Right cardiac atrium (tissue), 5 donors: ENCODE results near the gene NTN4. TPM values are rescaled to one million over a fixed set of nuclear protein-coding genes. Genes with fewer than 3 reads are reported as not detected.

Source experiments
- ATAC-seq, 2 donors: fragments of 200-7000 bp; cut with Tn5 transposase; one replicate each; pipeline versions ENCODE4 v1.8.0 to v1.9.1; 2020; ENCODE audit warnings: moderate library complexity in 2 of 2, mild to moderate bottlenecking in 1 of 2
- DNase-seq, 3 donors: peaks; one replicate each; pipeline ENCODE4 v3.0.0-alpha.2; 2020
- H3K27ac ChIP-seq: one replicate; pipeline ENCODE4 v1.5.1; 2013; ENCODE audit warnings: mild to moderate bottlenecking, low read length, control low read depth, moderate library complexity
- H3K27me3 ChIP-seq: one replicate; pipeline ENCODE4 v1.6.1; 2013; ENCODE audit not compliant: control insufficient read depth, insufficient read depth
- H3K4me1 ChIP-seq: one replicate; pipeline ENCODE4 v1.6.1; 2013; ENCODE audit warnings: low read length; ENCODE audit not compliant: control insufficient read depth, insufficient read depth
- H3K4me3 ChIP-seq: one replicate; pipeline ENCODE4 v1.5.1; 2013; ENCODE audit warnings: low read length, control low read depth
- H3K9me3 ChIP-seq: one replicate; pipeline ENCODE4 v1.6.1; 2013; ENCODE audit warnings: low read length; ENCODE audit not compliant: control insufficient read depth
- WGBS: extraction: QIAGEN DNeasy Blood & Tissue Kit; methylation state at CpG from one replicate; pipeline ENCODE4 v1.1.7; 2013; 5-methylcytosine and 5-hydroxymethylcytosine counted together
- intact Hi-C, 4 donors: fragments of 100-400 bp; cut with DNase I; formaldehyde crosslinking; loops; one replicate each; pipeline versions ENCODE4 v1.11.0 to v1.14.0; 2022 to 2023
- polyA plus RNA-seq: library from polyadenylated mRNA; stranded (reverse); fragments of 200-250 nt; gene quantifications from one replicate; pipeline ENCODE4 v1.2.3, GENCODE V29; 2013
- total RNA-seq, 4 donors: library from RNA; stranded (reverse); fragmentation: NEBNext Ultra II Directional; extraction: Animal tissue kit (Norgen Biotek cat#: 25700); gene quantifications; one replicate each; pipeline ENCODE4 v1.2.1, GENCODE V29; 2021
- donor health status: healthy with polysubstance abuse.
- donor health status: DM: no; HTN: yes; CAD: no.
- donor health status: DM: no; HTN: no; CAD: no.
- donor health status: DM: no; HTN: yes; CAD: no; lungs with severe emphysema.
- donor health status: DM: yes; HTN: yes; CAD: no.

The NTN4 gene
- total and polyA plus RNA-seq, 5 donors, result 62.9 to 111 (median 96.1) TPM

DNA sequence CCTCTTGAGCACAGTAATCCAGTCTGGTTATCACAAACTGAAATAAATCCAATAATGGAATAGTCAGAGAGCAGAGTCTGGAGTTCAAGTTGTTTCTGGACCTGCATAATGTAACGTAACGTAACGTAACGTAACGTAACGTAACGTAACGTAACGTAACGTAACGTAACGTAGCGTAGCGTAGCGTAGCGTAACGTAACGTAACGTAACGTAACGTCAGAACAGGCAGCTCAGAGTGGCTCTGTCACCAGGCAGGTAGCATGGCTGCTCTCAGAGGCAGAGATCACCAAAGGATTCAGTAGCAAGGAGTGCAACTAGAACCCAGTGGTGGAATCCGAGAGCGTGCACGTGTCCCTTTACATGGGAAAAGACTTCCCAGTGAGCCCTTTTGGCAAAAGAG is 153.6 kb downstream of the NTN4 start:
- Histone ChIP-seq H3K27me3 (no peaks in the 10 kb centered on the region), H3K9me3 (no peaks in the 10 kb centered on the region), H3K4me1 (peaks cover 3% of the 10 kb centered on the region), H3K4me3 (no peak overlapping the region), H3K27ac (no peak overlapping the region)
- WGBS, result 89% methylated on average over 24 of the region's 24 CpGs
- DNase-seq (no peak), ATAC-seq (no peak)
- intact Hi-C loops, result no loop called here

DNA sequence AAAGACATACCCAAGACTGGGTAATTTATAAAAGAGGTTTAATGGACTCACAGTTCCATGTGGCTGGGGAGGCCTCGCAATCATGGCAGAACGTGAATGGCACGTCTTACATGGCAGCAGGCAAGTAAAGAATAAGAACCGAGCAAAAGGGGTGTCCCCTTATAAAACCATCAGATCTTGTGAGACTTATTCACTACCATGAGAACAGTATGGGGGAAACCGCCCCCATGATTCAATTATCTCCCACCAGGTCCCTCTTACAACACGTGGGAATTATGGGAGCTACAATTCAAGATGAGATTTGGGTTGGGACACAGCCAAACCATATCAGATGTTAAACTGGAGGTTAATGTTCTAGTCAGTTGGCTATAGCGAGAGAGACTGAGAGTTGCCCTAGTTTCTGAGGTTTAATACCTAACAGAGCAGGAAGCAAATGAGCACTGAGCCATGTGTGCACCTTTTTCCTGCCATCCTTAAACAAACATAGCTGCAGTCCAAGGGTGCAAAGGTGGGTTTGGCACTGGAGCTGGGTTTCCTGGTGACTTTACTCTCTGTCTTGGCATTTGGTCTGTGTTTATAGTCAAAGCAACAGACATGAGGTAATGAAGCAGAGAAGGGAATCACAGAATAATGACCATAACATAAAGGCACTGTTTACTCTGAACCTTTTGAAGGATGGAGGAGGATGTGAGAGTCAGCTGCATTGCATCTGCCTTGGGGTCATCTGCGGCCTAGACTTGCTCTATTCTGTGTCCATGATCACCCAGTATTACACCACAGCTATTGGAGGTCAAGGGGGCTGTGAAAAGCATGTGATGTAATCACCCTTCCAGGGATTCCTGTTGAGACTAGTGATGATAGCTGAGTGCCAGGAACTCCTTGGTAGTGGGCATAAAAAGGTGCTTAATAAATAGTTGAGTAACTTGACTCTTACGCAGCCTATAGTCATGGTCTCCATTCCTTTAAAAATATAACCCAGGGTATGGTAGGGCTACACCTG is 155.6 kb downstream of the NTN4 start:
- Histone ChIP-seq H3K27ac (no peak overlapping the region), H3K27me3 (no peaks in the 10 kb centered on the region), H3K9me3 (no peaks in the 10 kb centered on the region), H3K4me3 (no peak overlapping the region), H3K4me1 (no peaks in the 10 kb centered on the region)
- DNase-seq, result no peak
- intact Hi-C loops, result no loop called here
- WGBS, result 74% methylated on average over 9 of the region's 9 CpGs
- ATAC-seq, result peak in 1 of 2 donors; percentile 30

DNA sequence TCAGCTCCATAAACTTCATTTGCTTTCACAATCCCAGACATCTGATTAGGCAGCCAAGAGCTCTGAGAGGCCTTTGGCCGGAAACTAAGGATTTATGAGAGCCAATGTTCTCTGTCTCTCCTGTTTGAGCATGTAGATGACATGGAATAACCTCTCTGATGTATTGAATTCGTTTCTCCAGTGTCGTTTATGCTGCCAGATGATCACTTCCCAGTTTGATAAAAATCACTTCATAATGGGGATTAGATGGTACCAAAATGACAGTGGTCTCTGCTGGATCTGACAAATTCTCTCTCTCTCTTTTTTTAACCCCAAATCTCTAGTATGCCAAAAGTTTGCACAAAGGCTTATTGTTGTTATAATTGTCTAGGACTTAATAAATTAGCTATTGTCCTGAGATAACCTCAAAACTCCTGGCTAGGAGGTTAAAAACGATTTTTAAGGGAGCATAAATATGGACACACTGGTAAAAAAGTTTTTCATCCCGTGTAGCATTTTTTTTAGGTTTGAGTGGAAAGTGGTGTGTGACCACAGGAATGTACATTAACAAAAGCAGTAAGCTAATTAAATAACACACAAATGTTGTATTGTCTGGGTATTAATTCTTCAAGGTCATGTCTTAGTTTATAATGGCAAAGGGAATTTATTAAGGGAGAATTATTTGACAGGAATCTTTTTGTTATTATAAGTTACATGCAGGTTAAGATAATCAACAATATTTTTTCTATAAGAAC is 156.7 kb downstream of the NTN4 start:
- ATAC-seq (peak; percentile 71 to 75), DNase-seq (no peak)
- WGBS, result 24% methylated on average over 5 of the region's 5 CpGs
- no peaks in the 10 kb centered on the region for H3K4me1 ChIP-seq
- H3K4me3 ChIP-seq, result no peak overlapping the region
- intact Hi-C loops, result no loop called here
- no peaks in the 10 kb centered on the region for H3K9me3 ChIP-seq
- no peak overlapping the region for H3K27ac ChIP-seq
- H3K27me3 ChIP-seq, result no peaks in the 10 kb centered on the region

DNA sequence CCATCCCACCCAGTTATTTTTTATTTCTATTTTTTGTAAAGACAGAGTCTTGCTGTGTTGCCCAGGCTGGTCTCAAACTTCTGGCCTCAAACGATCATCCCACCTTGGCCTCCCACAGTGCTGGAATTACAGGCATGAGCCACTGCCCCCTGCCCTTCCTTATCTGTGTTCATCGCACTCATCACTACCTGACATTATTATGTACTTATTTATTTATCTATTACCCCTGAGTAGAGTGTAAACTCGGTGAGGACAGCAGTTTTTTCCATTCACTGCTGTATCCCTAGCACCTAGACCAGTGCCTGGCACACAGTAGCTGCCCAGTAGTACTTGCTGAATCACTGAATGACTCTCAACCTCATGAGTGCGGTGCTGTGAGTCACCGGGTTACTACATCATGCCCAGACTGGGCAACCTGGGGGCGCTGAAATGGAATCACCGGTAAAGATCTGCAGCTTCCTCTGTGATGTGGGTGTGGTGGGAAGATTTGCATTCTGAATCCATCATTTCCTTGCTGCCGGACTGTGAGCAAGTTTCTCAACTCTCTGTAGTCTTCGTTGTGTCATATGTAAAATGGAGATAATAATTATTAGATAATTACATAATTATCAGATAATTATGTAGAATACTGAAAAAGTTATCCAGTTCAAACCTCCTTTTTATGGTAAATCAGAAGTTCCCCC is 157.4 kb downstream of the NTN4 start:
- H3K4me3 ChIP-seq, result no peak overlapping the region
- no peaks in the 10 kb centered on the region for H3K9me3 ChIP-seq
- H3K27ac ChIP-seq, result no peak overlapping the region
- intact Hi-C loops, result no loop called here
- peak; percentile 58 to 70 for ATAC-seq
- no peaks in the 10 kb centered on the region for H3K4me1 ChIP-seq
- WGBS, result 74% methylated on average over 9 of the region's 9 CpGs
- no peaks in the 10 kb centered on the region for H3K27me3 ChIP-seq
- peak in 1 of 3 donors; percentile 29 for DNase-seq

DNA sequence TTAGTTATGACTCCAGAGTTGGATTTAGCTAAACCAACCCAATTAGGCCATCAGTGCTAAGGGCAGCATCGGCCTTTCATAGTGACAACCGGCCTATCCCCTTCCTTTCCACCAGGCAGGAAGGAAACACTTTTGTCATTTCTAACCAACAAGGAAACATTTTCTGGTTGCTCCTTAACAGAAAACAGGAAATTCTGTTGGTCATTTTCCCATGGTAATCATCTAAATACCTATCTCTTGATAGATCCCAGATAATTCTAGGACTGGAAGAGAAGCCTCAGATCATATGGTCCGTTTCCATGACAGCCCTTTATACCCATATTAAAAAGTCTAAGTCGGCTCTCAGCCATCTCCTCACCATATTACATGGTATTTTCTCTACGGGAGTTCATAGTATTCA is 160.1 kb downstream of the NTN4 start:
- Histone ChIP-seq H3K27me3 (no peaks in the 10 kb centered on the region), H3K9me3 (no peaks in the 10 kb centered on the region), H3K4me1 (no peaks in the 10 kb centered on the region), H3K27ac (no peak overlapping the region), H3K4me3 (no peak overlapping the region)
- ATAC-seq (no peak), DNase-seq (no peak)
- intact Hi-C loops, result no loop called here
- WGBS, result 72% methylated on average over 5 of the region's 5 CpGs

DNA sequence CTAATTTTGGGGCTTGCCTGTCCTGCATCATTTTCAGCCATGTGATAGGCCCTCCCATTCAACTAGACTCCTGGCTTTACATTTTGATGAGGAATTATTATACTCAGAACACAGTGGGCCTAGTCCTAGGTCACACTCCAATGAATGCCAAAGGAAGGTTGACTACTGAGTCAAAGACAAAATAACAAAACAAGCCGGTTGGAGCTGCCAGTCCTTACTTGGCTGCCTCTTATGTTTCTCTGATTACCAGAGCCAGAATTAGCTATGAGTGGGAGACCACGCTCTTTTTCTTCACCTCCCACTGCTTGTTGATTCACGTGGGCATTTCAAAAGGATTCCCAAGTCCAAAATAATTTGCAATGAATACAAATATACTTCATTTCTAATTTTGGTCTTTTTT is 161.2 kb downstream of the NTN4 start:
- no peak for DNase-seq
- H3K27me3 ChIP-seq, result no peaks in the 10 kb centered on the region
- H3K4me1 ChIP-seq, result no peaks in the 10 kb centered on the region
- 28% methylated on average over 3 of the region's 3 CpGs for WGBS
- no peak overlapping the region for H3K4me3 ChIP-seq
- H3K9me3 ChIP-seq, result no peaks in the 10 kb centered on the region
- peak overlapping the region; percentile 46 for H3K27ac ChIP-seq
- ATAC-seq, result peak; percentile 31 to 36
- intact Hi-C loops, result no loop called here

DNA sequence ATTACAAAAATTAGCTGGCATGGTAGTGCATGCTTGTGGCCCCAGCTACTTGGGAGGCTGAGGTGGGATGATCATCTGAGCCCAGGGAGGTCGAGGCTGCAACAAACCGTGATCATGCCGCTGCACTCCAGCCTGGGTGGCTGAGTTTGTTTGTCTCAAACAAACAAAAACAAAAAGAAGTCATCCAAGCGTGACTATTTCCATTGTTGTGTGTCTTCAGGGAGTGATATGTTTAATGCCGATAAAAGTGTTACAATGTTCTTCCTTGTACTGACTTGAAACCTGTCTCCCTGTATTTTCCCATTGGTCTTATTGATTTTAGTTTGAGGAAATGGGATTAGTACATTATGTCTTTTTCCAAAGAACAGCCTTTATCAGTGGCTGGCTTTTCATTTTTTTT is 163.7 kb downstream of the NTN4 start:
- 90% methylated on average over 5 of the region's 5 CpGs for WGBS
- intact Hi-C loops, result no loop called here
- no peaks in the 10 kb centered on the region for H3K4me1 ChIP-seq

DNA sequence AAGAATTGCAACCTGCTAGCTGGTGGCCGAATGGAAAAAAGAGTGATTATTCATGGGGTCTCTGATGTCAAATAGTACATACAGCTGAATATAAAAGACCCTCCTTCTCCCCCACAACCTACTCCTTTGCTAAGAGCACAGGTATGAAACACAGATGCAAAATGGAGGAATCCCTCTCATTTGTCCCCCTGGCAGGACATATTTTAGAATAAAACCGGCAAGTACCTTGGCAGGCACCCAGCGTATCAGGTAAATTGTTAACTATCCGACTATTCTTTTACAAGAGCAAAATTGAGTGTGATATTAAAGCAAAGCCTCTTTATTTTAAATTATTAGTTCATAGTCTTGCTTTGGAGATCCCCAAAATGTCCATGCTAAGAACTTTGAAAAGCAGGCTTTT is 165.6 kb downstream of the NTN4 start:
- Histone ChIP-seq H3K4me3 (no peak overlapping the region), H3K9me3 (no peaks in the 10 kb centered on the region), H3K27me3 (no peaks in the 10 kb centered on the region), H3K27ac (no peak overlapping the region), H3K4me1 (no peaks in the 10 kb centered on the region)
- DNase-seq (no peak), ATAC-seq (no peak)
- 75% methylated on average over 4 of the region's 4 CpGs for WGBS
- intact Hi-C loops, result no loop called here

More for the DNA sequence above, 163.7 kb downstream of the NTN4 start:
- no peaks in the 10 kb centered on the region for H3K27me3 ChIP-seq
- DNase-seq (no peak), ATAC-seq (no peak)
- no peak overlapping the region for H3K27ac ChIP-seq
- H3K4me3 ChIP-seq, result no peak overlapping the region
- no peaks in the 10 kb centered on the region for H3K9me3 ChIP-seq

DNA sequence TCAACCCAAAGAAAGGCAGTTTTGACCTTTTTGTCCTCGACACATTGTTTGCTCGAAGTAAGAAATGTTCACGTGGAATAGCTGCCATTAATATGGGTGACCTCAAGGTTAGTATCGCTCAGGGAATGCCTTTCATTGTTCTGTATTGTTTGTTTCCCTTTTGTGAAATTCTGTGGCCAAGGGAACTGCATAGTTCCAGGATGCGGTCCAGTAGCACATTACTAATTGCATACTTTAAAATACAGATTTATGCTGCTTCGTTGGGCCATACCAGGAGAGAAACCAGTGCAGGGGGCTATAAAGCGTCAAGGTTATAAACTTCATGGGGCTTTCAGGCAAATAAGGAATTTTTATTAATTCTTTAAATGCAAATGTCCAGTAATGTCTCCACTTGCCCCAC is 166.0 kb downstream of the NTN4 start:
- Histone ChIP-seq H3K4me3 (no peak overlapping the region), H3K4me1 (no peaks in the 10 kb centered on the region), H3K27ac (no peak overlapping the region), H3K27me3 (no peaks in the 10 kb centered on the region), H3K9me3 (no peaks in the 10 kb centered on the region)
- WGBS, result 64% methylated on average over 7 of the region's 7 CpGs
- DNase-seq (no peak), ATAC-seq (peak; percentile 39 to 42)
- intact Hi-C loops, result no loop called here

DNA sequence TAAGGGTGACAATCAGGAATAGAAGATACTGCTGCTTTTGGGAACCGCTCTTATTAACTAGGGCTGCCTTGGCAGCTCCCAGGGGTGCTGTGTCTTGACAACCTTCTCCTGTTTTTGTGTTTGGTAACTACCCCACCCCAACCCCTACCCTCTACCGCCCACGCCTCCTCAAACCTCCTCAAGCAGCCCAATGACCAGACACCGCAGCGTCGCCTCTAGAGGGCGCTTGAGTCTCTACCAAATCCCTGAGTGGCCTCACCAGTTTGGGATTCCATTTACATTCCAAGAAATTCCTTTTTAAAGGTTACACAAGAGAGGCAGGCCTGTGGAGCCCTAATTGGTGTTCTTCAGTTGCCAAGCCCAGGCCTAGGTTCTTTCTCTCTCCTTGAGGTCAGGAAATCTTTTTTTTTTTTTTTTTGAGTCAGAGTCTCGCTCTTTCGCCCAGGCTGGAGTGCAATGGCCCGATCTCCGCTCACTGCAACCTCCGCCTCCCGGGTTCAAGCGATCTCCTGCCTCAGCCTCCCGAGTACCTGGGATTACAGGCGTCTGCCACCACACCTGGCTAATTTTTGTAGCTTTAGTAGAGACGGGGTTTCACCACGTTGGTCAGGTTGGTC is 166.9 kb downstream of the NTN4 start:
- peak overlapping the region; percentile 18 for H3K27ac ChIP-seq
- intact Hi-C loops, result no loop called here
- 68% methylated on average over 18 of the region's 18 CpGs for WGBS

More for the DNA sequence above, 166.9 kb downstream of the NTN4 start:
- Histone ChIP-seq H3K4me3 (no peak overlapping the region), H3K9me3 (no peaks in the 10 kb centered on the region), H3K27me3 (no peaks in the 10 kb centered on the region), H3K4me1 (no peaks in the 10 kb centered on the region)
- ATAC-seq, result peak; percentile 83 to 90
- peak; percentile 64 to 89 (median 82) for DNase-seq
